ENCODE results near the gene F2RL1.

The F2RL1 gene

GRCh38 chr5:76838481-76839261 is 19.8 kb downstream of the F2RL1 start:
- no peak overlapping the region for H3K9ac ChIP-seq
- H2AFZ ChIP-seq: no peak overlapping the region
- H3K4me1 ChIP-seq: no peaks in the 10 kb centered on the region
- no peak overlapping the region for H3K4me2 ChIP-seq (ENCODE audit: low read length)
- H3K79me2 ChIP-seq: no peaks in the 10 kb centered on the region
- H3K36me3 ChIP-seq (ENCODE audit: control insufficient read depth, insufficient read depth, low read length): no peaks in the 10 kb centered on the region
- TF ChIP-seq CTCF (IDR thresholded peaks at IDR 0.05): no peak
- no peaks in the 10 kb centered on the region for H3K9me3 ChIP-seq (ENCODE audit: control insufficient read depth, low read length)
- H3K4me3 ChIP-seq (ENCODE audit: low read depth, low read length): no peak overlapping the region
- H3K27me3 ChIP-seq (ENCODE audit: control insufficient read depth, insufficient read depth, low read length): no peaks in the 10 kb centered on the region
- H3K27ac ChIP-seq: no peak overlapping the region

- H3K9me3 ChIP-seq (ENCODE audit: control insufficient read depth, low read length): no peaks in the 10 kb centered on the region
- no peak overlapping the region for H2AFZ ChIP-seq
- TF ChIP-seq CTCF (IDR thresholded peaks at IDR 0.05): no peak
- H3K27me3 ChIP-seq (ENCODE audit: control insufficient read depth, insufficient read depth, low read length): no peaks in the 10 kb centered on the region
- H3K9ac ChIP-seq: no peak overlapping the region
- H3K36me3 ChIP-seq (ENCODE audit: control insufficient read depth, insufficient read depth, low read length): no peaks in the 10 kb centered on the region
- H3K27ac ChIP-seq: no peak overlapping the region
- H3K4me2 ChIP-seq (ENCODE audit: low read length): no peak overlapping the region
- no peak overlapping the region for H3K4me3 ChIP-seq (ENCODE audit: low read depth, low read length)
- H3K4me1 ChIP-seq: no peaks in the 10 kb centered on the region
- no peaks in the 10 kb centered on the region for H3K79me2 ChIP-seq
Observed at GRCh38 chr5:76841361-76841760, 22.5 kb downstream of the F2RL1 start.

- TF ChIP-seq CTCF (IDR thresholded peaks at IDR 0.05): no peak
- Histone ChIP-seq H3K4me2 (ENCODE audit: low read length) (no peak overlapping the region), H3K27ac (no peak overlapping the region), H3K79me2 (no peaks in the 10 kb centered on the region), H3K4me1 (no peaks in the 10 kb centered on the region), H2AFZ (no peak overlapping the region), H3K4me3 (ENCODE audit: low read depth, low read length) (no peak overlapping the region), H3K36me3 (ENCODE audit: control insufficient read depth, insufficient read depth, low read length) (no peaks in the 10 kb centered on the region), H3K9me3 (ENCODE audit: control insufficient read depth, low read length) (no peaks in the 10 kb centered on the region), H3K9ac (no peak overlapping the region), H3K27me3 (ENCODE audit: control insufficient read depth, insufficient read depth, low read length) (no peaks in the 10 kb centered on the region)
Observed at GRCh38 chr5:76845890-76846289, 27.1 kb downstream of the F2RL1 start.

- Histone ChIP-seq H3K9ac (no peak within 1 kb of the TSS), H3K36me3 (ENCODE audit: control insufficient read depth, insufficient read depth, low read length) (no peaks in the 10 kb centered on the region), H3K79me2 (no peaks in the 10 kb centered on the region), H3K9me3 (ENCODE audit: control insufficient read depth, low read length) (no peaks in the 10 kb centered on the region), H3K27me3 (ENCODE audit: control insufficient read depth, insufficient read depth, low read length) (no peaks in the 10 kb centered on the region), H3K4me2 (ENCODE audit: low read length) (no peak within 1 kb of the TSS), H3K4me3 (ENCODE audit: low read depth, low read length) (no peak within 1 kb of the TSS), H3K27ac (no peak within 1 kb of the TSS), H2AFZ (no peak within 1 kb of the TSS), H3K4me1 (no peaks in the 10 kb centered on the region)
- TF ChIP-seq CTCF (IDR thresholded peaks at IDR 0.05): no peak
Observed at GRCh38 chr5:76849419-76850291, 30.8 kb downstream of the F2RL1 start, which contains the start of gene S100Z. S100Z (plus strand) TSS chr5:76850014; CDS start chr5:76875360, 25,346 bp downstream.

Data from parathyroid adenoma (tissue), 2 donors.